ENCODE data around the gene LDB3. TPM values are rescaled to one million over a fixed set of nuclear protein-coding genes. Genes with fewer than 3 reads are reported as not detected.

Gene LDB3
- total RNA-seq, 2 donors from 2014 or later = 0.11 TPM; not detected in 1

GRCh38 chr10:86657396-86658011 lies 10.8 kb upstream of the LDB3 start:
- H3K9me3 Mint-ChIP-seq = no peaks in the 10 kb centered on the region

DNA sequence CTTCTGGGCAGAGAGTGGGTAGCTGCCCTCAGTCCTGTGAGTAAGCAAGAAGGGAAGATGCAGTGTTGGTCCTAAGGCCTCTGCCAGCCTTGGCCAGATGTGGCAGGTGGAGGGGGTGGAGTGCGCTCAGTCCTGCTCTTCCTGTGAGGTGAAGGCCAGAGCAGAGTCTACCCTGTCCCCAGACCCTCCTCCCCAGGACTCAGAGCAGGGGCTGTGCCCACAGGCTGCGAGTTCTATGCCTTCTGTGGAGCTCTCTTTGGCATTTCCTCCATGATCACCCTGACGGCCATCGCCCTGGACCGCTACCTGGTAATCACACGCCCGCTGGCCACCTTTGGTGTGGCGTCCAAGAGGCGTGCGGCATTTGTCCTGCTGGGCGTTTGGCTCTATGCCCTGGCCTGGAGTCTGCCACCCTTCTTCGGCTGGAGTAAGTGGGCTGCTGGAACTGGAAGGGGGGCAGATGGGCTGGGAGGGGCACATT lies 10.0 kb upstream of the LDB3 start:
- no peaks in the 10 kb centered on the region for H3K27me3 Mint-ChIP-seq
- H3K9me3 Mint-ChIP-seq = no peaks in the 10 kb centered on the region
- H3K4me1 Mint-ChIP-seq = no peaks in the 10 kb centered on the region
- no peaks in the 10 kb centered on the region for H3K36me3 Mint-ChIP-seq (ENCODE audit: low read depth)
- no peak for ATAC-seq (replicated peaks)
- H3K4me3 Mint-ChIP-seq = no peak overlapping the region
- H3K27ac Mint-ChIP-seq = no peak overlapping the region

More at GRCh38 chr10:86657396-86658011, 10.8 kb upstream of the LDB3 start:
- Mint-ChIP-seq H3K27ac (no peak overlapping the region), H3K36me3 (ENCODE audit: low read depth) (no peaks in the 10 kb centered on the region), H3K4me3 (no peak overlapping the region), H3K27me3 (no peaks in the 10 kb centered on the region), H3K4me1 (no peaks in the 10 kb centered on the region)
- no peak for ATAC-seq (replicated peaks)

- no peak for ATAC-seq (replicated peaks)
- no peak overlapping the region for H3K4me3 Mint-ChIP-seq
- no peaks in the 10 kb centered on the region for H3K36me3 Mint-ChIP-seq (ENCODE audit: low read depth)
- H3K4me1 Mint-ChIP-seq = no peaks in the 10 kb centered on the region
- no peaks in the 10 kb centered on the region for H3K27me3 Mint-ChIP-seq
- H3K27ac Mint-ChIP-seq = no peak overlapping the region
- no peaks in the 10 kb centered on the region for H3K9me3 Mint-ChIP-seq
Measured at GRCh38 chr10:86658751-86659150, 9.6 kb upstream of the LDB3 start.

GRCh38 chr10:86659161-86659691 lies 9.1 kb upstream of the LDB3 start:
- H3K9me3 Mint-ChIP-seq = no peaks in the 10 kb centered on the region
- H3K27me3 Mint-ChIP-seq = no peaks in the 10 kb centered on the region
- no peak overlapping the region for H3K4me3 Mint-ChIP-seq
- no peak for ATAC-seq (replicated peaks)
- H3K27ac Mint-ChIP-seq = no peak overlapping the region
- H3K4me1 Mint-ChIP-seq = no peaks in the 10 kb centered on the region
- no peaks in the 10 kb centered on the region for H3K36me3 Mint-ChIP-seq (ENCODE audit: low read depth)

DNA sequence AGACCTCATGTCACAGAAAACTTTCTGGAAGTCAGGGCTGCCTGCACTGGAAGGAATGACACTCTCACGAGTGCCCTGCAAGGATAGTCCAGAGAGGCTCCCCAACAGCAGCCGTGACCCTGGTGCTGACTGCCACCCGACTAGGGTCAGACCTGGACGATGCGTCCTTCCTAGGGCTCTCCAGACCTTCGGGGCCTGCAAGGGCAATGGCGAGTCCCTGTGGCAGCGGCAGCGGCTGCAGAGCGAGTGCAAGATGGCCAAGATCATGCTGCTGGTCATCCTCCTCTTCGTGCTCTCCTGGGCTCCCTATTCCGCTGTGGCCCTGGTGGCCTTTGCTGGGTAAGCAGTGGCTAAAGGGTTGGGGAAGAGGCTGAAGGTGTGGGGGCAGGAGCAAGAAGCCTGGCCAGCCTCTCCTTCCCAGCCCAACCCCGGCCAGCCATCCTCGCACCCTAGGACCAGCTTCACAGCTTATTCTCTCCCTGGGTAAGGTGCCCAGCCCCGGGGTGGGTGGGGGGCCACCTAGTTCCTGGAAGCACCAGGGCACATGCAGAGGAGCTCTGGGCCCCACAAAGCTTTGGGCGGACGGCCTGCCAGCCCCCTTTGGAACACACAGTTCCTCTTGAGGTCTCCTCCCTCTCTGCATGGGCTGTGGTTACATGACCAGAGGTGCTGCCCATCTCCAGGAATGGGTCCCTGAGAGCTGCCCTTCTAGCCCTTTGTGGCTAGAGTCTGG lies 8.4 kb upstream of the LDB3 start:
- Mint-ChIP-seq H3K27me3 (no peaks in the 10 kb centered on the region), H3K36me3 (ENCODE audit: low read depth) (no peaks in the 10 kb centered on the region), H3K4me3 (no peak overlapping the region), H3K4me1 (no peaks in the 10 kb centered on the region), H3K9me3 (no peaks in the 10 kb centered on the region), H3K27ac (no peak overlapping the region)
- no peak for ATAC-seq (replicated peaks)

GRCh38 chr10:86661161-86662025 lies 6.9 kb upstream of the LDB3 start:
- ATAC-seq (replicated peaks) = no peak
- H3K4me1 Mint-ChIP-seq = no peaks in the 10 kb centered on the region
- no peak overlapping the region for H3K4me3 Mint-ChIP-seq
- no peaks in the 10 kb centered on the region for H3K36me3 Mint-ChIP-seq (ENCODE audit: low read depth)
- H3K27ac Mint-ChIP-seq = no peak overlapping the region
- H3K9me3 Mint-ChIP-seq = no peaks in the 10 kb centered on the region
- H3K27me3 Mint-ChIP-seq = no peaks in the 10 kb centered on the region

DNA sequence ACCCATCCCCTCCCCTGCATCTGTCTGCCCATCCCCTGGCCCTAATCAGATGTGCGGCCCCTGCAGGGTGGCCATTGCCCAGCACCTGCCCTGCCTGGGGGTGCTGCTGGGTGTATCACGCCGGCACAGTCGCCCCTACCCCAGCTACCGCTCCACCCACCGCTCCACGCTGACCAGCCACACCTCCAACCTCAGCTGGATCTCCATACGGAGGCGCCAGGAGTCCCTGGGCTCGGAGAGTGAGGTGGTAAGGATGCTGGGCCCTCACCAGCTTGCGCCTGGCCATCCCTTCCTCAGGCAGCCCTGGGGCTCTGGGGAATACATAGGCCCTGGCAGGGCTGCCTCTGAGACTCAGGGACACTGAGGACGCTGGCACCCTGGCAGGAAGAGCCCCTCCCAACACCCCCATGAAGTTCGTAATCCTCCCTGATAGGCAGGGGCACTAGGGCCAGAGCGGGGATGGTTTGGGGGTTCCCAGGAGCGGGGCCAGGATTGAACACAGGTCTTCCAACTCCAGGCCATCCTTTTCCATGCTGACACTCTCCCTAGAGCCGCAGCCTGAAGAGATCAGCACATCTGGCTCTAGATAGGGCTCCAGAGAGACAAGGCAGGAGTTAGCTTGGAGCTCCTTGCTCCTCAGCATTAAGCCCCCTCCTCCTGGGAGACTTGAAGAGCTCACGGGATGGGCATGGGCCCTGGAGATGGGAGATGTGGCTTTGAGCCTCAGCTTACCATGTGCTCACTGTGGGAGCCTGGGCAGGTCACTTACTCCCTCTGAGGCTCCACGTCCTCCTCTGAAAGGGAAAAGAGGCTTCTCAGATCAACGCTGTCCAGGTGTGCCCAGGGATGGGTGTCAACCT lies 5.9 kb upstream of the LDB3 start:
- H3K9me3 Mint-ChIP-seq = no peaks in the 10 kb centered on the region
- no peak for ATAC-seq (replicated peaks)
- H3K4me1 Mint-ChIP-seq = no peaks in the 10 kb centered on the region
- H3K36me3 Mint-ChIP-seq (ENCODE audit: low read depth) = no peaks in the 10 kb centered on the region
- H3K27ac Mint-ChIP-seq = no peak overlapping the region
- no peak overlapping the region for H3K4me3 Mint-ChIP-seq
- H3K27me3 Mint-ChIP-seq = no peaks in the 10 kb centered on the region

DNA sequence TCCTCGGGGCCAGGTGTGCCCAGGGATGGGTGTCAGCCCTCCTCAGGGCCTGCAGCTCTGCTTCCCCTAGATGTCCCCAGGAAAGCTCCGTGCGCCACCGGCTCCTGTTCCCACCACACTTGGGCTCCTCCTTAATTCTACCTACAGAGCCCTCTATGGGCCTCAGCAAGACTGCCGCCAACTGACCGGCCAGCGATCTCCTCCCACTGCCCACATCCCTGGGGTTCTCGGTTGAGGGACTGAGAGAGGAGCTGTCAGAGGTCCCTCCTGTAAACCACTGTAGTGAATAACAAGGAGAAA lies 5.3 kb upstream of the LDB3 start:
- H3K36me3 Mint-ChIP-seq (ENCODE audit: low read depth) = no peaks in the 10 kb centered on the region
- H3K4me1 Mint-ChIP-seq = no peaks in the 10 kb centered on the region
- no peak overlapping the region for H3K27ac Mint-ChIP-seq
- H3K27me3 Mint-ChIP-seq = no peaks in the 10 kb centered on the region
- ATAC-seq (replicated peaks) = no peak
- H3K9me3 Mint-ChIP-seq = no peaks in the 10 kb centered on the region
- no peak overlapping the region for H3K4me3 Mint-ChIP-seq

DNA sequence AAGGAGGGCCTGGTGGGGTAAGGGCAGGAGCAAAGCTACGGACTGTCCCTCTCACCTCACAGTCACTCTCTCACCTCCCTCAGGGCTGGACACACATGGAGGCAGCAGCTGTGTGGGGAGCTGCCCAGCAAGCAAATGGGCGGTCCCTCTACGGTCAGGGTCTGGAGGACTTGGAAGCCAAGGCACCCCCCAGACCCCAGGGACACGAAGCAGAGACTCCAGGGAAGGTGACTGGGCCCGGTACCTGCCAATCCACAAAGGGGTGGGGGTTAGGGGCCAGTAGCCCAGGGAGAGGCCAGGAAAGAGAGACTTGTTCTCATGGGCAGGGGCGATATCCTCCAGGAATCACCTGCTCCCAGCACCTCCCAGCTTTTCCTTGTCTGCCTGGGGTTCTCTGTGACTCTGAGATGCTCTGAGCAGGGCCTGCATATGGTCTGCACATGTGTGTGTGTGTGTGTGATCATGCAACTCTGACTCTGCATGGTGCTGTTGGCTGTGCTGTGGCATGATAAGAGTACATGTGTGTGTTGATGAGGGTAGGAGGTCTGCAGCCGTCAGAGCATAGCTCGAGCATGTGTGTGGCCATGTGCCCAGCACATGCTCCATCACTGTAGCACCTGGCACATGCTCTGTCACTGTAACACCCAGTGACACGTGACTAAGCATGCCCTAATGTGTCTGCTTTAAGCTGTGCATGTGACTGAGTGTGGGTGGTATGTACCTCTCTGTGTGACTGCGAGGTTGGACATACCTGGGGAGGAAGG lies 4.6 kb upstream of the LDB3 start:
- H3K27ac Mint-ChIP-seq = no peak overlapping the region
- H3K27me3 Mint-ChIP-seq = no peaks in the 10 kb centered on the region
- H3K36me3 Mint-ChIP-seq (ENCODE audit: low read depth) = no peaks in the 10 kb centered on the region
- no peak for ATAC-seq (replicated peaks)
- no peak overlapping the region for H3K4me3 Mint-ChIP-seq
- H3K9me3 Mint-ChIP-seq = no peaks in the 10 kb centered on the region
- H3K4me1 Mint-ChIP-seq = no peaks in the 10 kb centered on the region

DNA sequence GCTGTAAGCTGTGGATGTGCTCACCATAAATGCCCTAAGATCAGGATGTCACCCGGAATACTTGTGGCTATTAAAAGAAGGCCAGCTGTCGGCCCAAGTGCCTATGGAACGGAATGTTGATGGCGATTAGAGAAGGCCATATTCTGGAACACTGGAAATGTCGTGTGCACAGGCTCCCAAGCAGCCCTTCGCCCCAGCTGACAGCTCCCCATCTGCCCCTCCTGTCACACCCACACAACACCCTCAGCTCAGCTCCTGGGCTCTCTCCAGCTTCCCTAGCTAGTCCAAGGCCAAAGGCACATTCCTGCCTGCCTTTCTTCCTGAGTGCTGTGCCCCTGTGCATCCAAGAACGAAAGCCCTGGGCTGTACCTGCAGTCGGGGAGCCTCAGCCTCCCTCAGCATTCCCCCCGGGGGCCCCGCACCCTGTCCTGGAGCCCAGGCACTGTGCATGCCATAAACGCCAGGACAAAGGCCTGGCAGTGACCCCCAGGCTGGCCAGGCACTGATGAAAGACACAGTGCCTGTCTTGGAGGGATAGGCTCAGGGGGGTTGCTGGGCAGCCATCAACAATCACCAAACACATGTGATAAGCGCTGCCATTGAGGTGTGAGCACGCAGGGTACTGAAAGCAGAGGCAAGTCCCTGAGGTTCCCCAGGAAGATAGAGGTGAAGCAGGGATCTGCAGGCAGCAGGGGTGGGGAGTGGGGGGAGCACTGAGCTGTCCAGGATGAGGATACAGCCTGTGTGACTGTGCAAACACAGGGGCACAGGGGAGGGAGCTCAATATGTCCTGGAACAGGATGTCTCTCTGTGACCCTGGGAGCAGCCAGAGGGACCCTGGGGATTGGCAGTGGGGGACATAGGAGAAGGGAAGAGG lies 3.7 kb upstream of the LDB3 start:
- ATAC-seq (replicated peaks) = no peak
- Mint-ChIP-seq H3K27ac (no peak overlapping the region), H3K36me3 (ENCODE audit: low read depth) (no peaks in the 10 kb centered on the region), H3K9me3 (no peaks in the 10 kb centered on the region), H3K4me3 (no peak overlapping the region), H3K4me1 (no peaks in the 10 kb centered on the region), H3K27me3 (no peaks in the 10 kb centered on the region)

GRCh38 chr10:86665218-86665607 lies 3.1 kb upstream of the LDB3 start:
- no peak overlapping the region for H3K4me3 Mint-ChIP-seq
- no peak overlapping the region for H3K27ac Mint-ChIP-seq
- H3K36me3 Mint-ChIP-seq (ENCODE audit: low read depth) = no peaks in the 10 kb centered on the region
- H3K27me3 Mint-ChIP-seq = no peaks in the 10 kb centered on the region
- H3K9me3 Mint-ChIP-seq = no peaks in the 10 kb centered on the region
- H3K4me1 Mint-ChIP-seq = no peaks in the 10 kb centered on the region
- no peak for ATAC-seq (replicated peaks)

DNA sequence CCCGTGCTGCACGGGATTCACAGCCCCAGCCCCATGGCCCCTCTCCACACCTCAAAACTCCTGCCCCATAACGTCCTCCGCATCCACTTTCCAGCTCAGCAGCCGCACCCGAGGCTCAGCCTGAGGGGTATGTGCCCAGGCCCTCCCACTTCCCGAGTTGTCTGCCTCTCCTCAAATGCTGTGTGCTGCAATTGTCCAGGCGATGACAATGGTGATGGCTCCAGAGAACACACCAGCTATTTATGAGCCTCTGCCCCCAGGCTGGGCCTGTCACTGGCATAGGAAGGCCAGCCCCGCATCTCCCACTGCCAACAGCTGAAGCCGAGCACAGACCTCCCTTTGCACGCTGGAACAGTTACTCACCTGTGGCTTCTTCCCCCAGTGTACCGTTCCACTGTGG lies 2.4 kb upstream of the LDB3 start:
- no peak for ATAC-seq (replicated peaks)
- no peaks in the 10 kb centered on the region for H3K9me3 Mint-ChIP-seq
- no peak overlapping the region for H3K4me3 Mint-ChIP-seq
- no peaks in the 10 kb centered on the region for H3K27me3 Mint-ChIP-seq
- no peaks in the 10 kb centered on the region for H3K36me3 Mint-ChIP-seq (ENCODE audit: low read depth)
- H3K27ac Mint-ChIP-seq = no peak overlapping the region
- no peaks in the 10 kb centered on the region for H3K4me1 Mint-ChIP-seq

GRCh38 chr10:86666538-86666937 lies 1.8 kb upstream of the LDB3 start:
- ATAC-seq (replicated peaks) = no peak
- no peaks in the 10 kb centered on the region for H3K4me1 Mint-ChIP-seq
- no peaks in the 10 kb centered on the region for H3K36me3 Mint-ChIP-seq (ENCODE audit: low read depth)
- H3K27ac Mint-ChIP-seq = no peak overlapping the region
- H3K27me3 Mint-ChIP-seq = no peaks in the 10 kb centered on the region
- no peaks in the 10 kb centered on the region for H3K9me3 Mint-ChIP-seq
- no peak overlapping the region for H3K4me3 Mint-ChIP-seq

Data from activated T-helper 17 cell treated with anti-CD3 and anti-CD28 coated beads, Interleukin-2, amount 50 U/mL, for 72 hours (primary cell).